HG03342 (cell line): ENCODE data around the gene DNAH17.

ENCODE experiments used
- ATAC-seq: cut with Tn5 transposase; IDR thresholded peaks from one replicate; pipeline ENCODE4 v1.9.1; 2021; ENCODE audit warnings: mild to moderate bottlenecking, moderate library complexity; ENCODE audit not compliant: unreplicated experiment

DNAH17 gene

DNA sequence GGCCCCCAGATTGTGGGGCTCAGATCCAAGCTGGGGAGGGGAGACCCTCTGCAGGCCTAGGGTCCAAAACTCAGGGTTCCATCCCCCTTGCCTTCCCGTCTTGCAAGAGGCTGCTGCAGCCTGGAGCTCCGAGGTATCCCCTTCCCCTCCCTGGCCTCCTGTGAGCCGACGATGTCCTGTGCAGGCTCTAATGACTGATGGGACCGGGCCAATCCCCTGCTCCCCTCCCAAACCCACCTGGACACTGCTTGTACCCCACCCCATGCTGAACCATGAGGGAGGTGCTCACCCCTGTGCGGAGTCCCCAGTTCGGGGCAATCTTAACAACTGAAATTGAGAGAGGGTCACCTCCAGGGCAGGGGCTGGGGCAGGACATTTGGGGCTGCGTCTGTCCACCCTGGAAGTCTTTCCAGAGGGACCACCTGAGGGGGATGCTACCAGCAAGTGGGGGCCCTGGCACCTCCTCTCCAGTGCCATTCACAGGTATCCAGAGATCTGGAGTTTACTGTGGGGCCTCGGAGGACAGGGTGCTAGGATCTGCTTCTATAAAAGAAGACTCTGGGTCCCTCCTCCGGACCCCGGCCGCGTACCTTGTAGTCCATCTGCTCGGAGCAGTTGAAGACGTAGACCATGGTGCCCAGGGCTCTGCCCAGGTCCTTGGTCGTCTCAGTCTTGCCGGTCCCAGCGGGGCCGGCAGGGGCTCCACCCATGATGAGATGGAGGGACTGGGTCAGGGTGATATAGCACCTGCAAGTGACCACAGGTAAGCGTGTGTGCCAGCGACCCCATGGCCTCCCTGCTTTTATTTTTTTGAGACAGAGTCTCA, 77.3 kb downstream of the DNAH17 start:
- ATAC-seq, result no peak

DNA sequence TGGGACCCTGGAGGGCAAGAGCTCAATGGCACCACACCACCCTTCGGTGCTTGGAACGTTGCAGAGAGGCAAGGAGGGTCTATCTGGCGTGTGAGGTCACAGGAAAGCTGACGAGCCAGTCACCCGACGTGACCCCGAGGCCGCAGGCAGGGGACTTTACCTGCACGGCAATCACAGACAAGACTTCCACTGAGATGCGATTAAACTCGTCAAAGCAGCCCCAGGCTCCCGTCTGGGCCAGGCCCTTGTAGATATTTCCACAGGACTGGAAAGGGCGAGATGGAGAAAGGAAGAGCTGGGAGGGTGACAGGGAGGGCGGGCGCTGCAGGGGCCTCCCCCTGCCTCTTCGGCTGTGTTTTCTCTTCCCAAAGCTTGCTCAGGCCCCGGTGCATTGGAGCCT, 78.3 kb downstream of the DNAH17 start:
- no peak for ATAC-seq

DNA sequence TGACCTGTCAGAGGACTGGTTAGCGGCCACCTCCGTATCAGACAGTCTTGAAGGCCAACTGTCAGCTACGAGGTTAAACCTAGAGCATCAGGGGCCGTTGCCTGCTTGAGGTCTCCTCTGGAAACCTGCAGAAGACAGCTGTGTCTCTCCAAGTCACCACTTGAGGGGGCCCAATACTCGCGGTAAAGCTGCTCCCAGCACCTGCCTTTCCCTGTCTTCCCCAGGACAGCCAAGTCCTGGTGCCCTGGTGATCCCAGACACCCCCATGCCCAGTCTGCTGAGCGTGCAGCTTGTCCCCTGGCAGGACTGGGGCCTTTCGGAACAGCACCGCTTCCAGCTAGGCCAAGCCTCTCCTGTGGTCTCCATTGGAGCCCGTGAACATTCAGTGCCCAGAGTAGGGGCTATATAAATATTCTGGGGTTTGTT, 80.1 kb downstream of the DNAH17 start:
- ATAC-seq, result no peak

DNA sequence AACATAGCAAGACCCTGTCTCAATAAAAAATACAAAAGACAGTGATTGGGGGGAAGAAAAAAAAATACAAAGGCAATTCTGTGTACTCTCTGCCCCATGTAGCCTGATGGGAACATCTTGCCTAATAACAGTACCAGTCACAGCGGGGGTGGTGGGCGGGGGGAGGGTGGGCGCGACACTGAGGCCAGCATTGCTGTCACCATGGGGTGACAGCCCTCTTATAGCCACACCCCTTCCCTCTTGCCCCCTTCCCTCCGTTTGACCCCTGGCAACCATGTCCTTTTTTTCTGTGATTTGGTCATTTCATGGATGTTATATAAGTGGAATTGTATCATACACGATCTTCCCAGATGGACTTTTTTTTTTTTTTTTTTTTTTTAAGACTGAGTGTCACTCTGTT, 80.9 kb downstream of the DNAH17 start:
- no peak for ATAC-seq

DNA sequence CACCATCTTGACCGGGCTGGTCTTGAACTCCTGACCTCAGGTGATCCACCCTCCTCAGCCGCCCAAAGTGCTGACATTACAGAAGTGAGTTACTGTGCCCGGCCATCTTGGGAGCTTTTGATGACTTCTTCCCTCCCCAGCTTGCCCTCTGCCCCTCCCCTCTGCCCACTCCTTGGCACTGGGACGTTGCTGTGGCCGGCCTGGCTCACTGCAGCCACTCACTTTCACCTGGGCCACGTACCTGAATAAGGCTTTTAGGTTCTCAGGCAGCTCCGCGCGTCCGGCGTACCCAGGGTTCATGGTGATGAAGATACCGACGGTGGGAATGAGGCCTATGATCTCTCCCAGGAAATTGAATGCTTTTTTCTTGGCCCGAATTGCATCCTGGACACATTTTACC, 81.6 kb downstream of the DNAH17 start:
- ATAC-seq, result no peak

DNA sequence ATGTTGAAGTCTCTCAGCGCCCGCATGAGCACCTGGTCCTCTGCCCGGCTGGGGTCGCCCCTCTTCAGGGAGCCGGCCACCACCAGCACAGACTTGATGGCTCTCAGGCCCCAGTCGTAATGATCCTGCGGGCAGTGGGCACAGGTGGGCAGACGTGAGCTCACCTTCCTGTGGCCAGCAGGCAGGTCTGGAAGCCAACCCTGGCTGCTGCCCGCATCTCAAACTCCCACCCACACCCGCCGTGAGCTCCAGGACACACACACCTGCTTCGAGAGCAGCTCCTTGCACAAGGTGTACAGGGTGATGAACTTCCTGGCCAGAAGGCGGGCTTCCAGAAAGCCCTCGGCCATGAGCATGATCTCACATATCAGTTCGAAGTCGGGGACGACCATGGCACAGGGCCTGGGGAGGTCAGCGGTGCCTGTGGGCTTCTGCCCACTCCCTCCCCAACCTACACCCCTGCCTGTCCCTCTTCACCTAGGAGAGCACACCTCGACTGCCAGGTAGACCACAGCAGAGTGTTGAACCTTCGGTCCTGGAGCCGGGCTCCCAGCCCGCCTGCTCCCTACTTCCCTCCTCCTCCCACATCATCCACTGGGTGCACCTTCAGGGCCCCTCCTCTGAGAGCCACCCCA, 82.4 kb downstream of the DNAH17 start:
- ATAC-seq, result no peak

DNA sequence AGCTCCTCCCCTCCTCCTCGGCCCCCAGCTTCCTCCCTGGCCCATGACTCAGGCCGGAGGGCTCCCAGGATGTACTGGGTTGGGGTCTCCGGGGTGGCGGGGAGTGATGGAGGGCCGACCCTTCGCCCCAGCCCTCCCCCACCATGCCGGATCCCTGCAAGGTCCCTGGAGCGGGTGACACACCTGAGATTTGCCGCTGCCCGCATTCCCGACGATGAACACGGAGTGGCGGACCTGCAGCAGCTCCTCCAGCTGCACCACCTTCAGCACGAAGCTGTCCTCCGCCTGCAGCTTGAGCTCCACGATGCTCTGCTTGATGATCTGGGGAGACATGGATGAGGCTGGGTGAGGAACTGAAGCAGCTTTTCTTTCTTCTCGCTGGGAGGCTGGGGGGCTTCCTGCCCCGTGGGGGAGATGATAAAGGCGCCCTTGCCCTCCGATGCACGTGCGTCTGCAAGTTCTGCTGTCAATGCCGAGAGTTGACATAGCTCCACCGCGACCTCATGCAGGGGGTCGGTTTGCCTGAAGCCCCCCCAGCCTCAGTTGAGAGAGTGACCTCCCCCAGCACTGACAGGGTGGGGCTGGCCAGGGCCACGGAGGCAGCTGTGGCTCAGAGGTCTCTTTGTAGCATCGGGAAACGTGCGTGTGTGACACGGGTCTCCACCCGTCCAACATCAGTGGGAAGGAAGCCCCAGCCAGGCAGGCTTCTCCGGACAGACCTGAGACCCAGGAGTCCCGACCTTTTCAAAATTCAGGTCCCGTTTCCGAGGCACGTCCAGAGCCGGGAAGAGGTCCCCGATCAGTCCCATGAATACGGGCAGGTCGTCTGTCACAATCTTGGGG, 83.1 kb downstream of the DNAH17 start:
- no peak for ATAC-seq

DNA sequence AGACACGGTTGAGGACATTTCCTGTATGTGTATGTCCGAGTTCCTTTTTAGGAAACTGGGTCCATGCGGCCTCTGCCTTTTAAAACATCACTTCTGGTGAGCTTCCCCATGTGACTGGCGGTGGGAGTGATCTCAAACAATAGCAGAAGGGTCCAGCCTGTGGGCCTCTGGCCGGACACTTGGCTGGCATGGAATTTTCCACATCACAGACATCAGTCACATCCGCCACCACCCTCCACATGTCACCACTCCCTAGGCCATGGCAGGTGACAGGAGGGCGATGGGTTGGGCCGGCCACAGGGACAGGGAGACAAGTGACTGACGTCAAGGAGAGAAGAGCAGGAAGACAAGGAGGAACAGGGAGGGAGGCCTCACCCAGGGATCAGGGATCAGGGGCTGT, 83.7 kb downstream of the DNAH17 start:
- no peak for ATAC-seq

DNA sequence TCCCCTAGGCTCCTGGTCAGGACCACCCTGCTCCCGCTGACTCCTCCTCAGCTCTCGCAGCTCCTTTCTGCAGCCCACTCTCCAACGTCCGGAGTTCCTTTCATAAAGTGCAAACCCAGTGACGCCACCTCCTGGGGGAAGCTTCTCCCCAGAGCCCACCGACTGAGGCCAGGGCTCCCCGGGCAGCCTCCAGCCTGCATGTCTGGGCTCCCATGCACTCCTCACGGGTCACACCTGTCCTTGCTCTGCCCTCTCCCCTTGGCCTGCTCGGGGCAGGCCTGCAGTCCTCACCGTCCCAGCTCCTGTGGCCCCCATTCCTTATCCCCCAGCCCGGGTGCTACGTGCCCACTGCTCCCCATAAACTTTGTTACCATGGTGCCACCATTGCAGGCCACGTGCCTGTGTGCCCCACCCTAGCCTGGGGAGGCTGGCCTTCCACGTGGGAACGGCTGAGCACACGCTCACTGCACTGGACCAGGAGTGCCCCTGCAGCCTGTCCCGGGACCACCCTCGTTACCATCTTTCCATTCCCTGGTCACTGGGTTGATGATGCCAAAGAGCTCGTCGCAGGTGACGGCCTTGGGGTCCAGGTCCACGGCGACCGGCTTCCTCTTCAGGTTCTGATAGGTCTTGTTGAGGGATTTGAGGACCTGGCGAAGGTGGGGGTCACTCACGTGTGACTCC, 84.9 kb downstream of the DNAH17 start:
- ATAC-seq, result no peak

DNA sequence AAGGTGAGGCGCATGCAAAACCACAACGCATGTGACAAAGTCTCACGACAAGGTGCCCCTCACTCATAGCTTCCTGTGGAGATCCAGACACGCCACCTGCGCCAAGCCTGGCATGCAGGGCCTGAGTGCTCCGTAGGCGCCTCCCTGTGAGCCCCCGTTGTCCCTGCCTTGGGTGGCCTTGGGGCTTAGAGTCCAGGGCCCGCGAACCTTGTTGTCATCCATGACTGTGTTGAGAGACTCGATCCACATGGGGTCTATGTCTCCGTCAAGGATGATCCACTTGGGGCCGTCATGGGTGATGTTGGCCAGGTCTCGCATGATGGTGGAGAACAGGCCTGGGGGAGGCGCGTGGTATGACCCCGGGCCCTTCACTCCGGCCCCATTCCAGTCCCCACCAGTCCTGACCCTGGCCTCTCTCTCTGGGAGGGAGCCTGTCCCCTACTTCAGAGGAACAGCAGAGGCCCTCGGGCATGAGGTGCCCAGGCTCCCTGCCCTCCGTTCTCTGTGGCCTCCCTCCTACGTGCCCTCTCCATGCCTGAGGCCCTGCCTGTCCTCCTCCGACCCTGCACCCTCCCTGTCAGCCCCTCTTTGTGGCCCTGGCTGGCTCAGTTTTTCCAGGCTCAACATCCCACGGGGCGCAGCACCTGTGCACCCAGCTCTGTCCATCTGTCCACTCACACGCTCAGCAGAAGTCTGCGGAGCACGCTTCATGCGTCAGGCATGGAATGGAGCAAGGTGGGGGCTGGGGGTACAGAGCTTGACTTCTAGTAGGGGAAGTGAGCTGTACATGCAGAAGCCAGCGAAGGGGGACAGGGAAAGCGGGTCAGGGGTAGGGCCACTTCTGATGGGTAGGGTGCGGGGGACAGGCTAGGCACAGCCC, 85.7 kb downstream of the DNAH17 start:
- ATAC-seq, result no peak

DNA sequence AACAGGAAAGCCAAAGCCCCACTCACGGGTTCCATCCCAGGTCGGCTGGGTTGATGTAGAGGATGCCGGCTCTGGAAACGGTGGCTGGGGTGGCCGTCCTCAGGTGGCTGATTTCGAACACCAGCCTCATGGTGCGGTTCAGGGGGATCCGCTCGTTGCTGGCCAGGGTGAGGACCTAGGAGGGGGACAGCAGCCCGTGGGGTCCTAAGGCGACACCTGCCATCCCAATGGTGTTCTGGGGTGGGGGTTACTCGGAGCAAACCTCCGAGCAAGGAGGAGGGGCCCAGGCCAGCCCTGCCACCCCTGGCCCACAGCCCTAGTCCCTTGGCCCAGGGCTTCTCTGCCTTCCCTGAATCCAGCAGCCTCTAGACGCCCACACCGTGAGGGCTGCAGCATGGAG, 86.5 kb downstream of the DNAH17 start:
- no peak for ATAC-seq

DNA sequence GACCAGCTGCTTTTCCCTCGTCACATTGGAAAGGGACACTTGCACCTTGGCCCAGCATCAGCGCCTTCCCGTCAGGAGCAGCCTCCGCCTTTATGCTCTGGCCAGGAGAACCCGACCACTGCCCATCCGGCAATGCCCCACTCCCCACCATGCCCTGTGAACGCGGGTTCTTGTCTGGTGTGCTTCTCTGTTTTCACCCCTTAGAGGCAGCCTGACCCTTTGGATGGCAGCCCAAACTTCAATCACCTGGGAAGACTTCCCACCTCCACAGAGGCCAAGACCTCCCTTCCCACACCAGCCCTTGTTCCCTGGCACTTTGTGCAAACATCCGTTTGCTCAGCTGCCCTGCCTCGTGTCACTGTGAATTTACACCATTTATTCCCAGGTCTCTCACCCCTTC, 87.0 kb downstream of the DNAH17 start:
- ATAC-seq, result no peak

DNA sequence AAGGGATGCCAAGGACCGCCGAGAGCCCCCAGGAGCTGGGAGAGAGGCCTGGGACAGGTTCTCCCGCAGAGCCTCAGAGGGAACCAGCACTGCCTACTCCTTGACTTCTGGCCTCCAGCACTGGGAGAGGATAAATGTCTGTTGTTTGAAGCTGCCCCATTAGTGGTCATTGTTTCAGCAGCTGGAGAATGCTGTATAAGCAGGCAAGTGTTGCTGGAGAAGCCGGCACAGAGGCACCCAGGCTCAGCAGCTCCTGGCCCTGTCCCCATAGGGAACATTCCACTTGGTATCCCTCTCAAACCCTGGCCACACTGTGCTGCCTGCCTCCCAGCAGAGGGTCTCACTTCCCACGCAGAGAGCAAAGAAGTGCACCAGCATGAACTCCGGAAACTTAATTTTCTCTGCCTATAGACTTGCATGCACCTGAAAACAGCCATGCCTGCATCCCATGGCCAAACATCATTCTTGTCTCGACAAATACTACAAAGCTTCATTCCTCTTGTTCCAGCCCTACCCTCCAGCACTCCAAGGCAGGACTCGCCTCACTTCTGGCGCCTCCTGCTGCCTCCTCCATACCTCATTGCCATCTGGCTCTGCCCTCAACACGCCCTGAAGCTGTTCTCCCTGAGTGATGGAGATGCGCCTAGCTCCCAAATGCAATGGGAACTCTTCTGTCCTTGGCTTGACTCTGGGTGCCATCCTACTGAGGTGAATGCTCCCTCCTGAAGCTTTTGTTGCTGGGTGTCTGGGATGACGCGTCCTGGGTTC, 88.1 kb downstream of the DNAH17 start:
- no peak for ATAC-seq

DNA sequence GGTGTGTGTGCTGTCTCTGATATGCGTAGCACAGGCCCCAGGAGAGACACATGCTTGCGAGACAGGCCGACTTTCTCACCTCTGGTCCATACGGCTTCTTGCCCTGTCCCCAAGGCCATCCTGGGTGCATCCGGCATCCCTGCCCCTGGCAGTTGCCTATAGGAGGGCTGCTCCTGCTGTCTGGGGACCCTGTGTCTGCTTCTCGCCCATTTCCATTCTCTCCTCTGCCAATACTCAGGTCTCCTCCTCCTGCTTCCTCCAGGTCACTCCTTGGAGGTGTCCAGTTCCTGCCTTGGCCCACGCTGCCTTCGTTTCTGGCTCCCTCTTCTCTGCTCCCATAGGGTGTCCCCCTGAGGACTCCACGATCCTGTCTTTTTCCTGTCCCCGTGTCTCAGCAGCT, 89.0 kb downstream of the DNAH17 start:
- ATAC-seq, result no peak

DNA sequence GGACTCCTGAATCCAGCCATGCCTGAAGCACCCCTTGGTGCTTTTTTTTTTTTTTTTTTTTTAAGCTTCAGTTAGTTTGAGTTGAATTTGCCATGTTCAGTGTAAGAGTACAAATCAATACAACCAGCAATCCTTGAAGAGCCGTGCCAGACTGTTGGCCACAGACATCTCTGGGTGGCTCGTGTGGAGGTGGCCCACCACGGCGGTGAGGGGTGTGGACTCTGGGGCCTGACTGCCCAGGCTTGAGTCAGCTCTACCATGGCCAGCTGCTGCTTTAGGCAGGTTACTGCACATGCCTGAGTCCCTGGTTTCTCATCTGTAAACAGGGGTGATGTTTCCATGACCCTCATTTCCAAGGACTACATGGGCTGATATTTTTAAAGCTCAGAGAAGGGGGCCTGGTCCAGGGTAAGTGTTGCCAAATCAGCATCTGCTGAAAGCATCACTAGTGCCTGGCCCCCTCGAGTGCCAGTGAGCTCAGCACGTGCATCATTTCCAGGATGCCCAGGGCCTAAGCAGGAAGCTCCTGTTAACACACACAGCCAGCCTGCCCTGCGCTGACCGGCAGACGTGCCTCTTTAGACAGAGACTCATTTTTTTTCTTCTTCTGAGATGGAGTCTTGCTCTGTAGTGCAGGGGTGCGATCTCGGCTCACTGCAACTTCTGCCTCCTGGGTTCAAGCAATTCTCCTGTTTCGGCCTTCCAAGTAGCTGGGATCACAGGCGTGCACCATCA, 90.1 kb downstream of the DNAH17 start:
- no peak for ATAC-seq

DNA sequence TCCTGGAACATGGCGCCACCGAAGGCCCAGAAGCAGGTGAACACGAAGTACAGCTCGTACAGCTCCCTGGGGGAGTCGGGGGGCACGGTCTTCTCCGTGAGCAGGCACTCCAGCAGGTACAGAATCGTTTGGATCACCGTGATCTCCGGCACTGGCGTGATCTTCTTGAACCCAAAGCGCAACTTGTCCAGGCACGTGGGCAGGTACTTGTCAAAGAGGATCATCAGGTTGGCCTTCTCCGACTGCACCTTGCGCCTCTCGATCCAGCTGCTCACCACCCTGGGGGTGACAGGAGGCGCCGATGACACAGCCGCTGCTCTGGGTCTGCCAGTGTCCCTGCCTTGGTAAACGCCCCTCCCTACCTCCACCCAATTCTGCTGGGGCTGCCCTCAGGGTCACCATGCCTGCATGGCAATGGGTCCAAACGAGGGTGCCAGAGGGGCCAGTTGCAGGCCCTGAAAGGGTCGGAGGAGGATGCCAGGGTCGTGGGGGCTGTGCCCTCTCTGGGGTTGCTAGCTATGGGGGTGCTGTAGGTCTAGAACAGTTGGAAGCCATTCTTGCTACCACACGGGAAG, 90.9 kb downstream of the DNAH17 start:
- no peak for ATAC-seq

DNA sequence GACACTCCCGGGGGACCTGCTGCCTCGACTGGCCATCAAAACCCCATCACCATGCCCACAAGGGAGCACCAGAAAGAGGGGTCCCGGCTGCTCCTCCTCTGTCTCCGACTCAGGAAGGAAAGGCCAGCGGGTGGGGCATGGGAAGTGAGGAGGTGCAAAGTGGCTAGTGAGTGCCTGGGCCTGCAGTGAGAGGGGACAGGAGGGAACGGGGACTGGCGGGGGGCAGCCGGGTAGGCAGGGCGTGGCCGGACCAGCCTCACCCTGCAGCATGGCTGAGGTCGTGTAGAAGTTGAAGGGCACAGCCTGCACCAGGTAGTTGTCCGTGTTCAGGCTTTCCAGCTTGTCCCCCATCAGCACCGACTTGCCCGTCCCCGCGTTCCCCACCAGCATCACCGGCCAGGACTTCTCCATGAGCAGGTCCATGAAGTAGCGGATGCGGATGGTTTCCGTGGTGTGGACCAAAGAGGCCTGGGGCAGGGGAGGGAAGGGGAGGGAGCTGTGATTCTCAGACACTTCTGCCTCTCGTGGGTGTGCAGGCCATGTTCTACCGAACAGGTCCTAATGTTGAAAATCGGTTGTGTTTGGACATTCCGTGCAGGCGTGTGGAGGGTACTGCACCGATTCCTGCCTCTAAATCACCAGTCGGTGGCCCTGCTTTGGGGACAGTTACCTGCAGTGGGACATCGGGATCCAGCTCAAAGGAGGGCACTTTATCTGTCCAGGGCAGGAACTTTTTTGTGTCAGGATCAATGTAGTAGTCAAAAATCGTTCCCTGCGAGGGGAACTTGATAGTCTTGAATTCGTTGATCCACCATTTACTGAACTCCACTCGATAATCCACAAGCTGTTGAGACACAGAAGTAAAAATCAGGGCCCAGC, 91.7 kb downstream of the DNAH17 start:
- ATAC-seq, result no peak
